Liver (tissue), 9 donors: Measurements from ENCODE around the gene VIPR2. TPM values are rescaled to one million over a fixed set of nuclear protein-coding genes. Genes with fewer than 3 reads are reported as not detected.

Experiments used
- DNase-seq: peaks from one replicate; pipeline ENCODE4 v3.0.0-alpha.2; 2017; ENCODE audit warnings: low spot score
- H3K27ac ChIP-seq, 2 donors: one replicate each; pipeline ENCODE4 v1.7.0; 2013; ENCODE audit warnings: inconsistent platforms in 2 of 2, low read length in 2 of 2, control low read depth in 1 of 2, low read depth in 1 of 2, mild to moderate bottlenecking in 1 of 2
- H3K27me3 ChIP-seq, 4 donors: one replicate each; pipeline versions ENCODE4 v1.6.1 to v1.7.0; 2013; ENCODE audit warnings: low read length in 3 of 4, inconsistent platforms in 1 of 4, mild to moderate bottlenecking in 1 of 4, moderate library complexity in 1 of 4; ENCODE audit not compliant: control insufficient read depth in 4 of 4, insufficient read depth in 4 of 4
- H3K36me3 ChIP-seq, 4 donors: one replicate each; pipeline versions ENCODE4 v1.6.1 to v1.7.0; 2013; ENCODE audit warnings: low read length in 3 of 4, mild to moderate bottlenecking in 3 of 4, low read depth in 1 of 4, moderate library complexity in 1 of 4; ENCODE audit not compliant: control insufficient read depth in 4 of 4, insufficient read depth in 3 of 4
- H3K4me1 ChIP-seq, 4 donors: one replicate each; pipeline versions ENCODE4 v1.6.1 to v1.7.0; 2013; ENCODE audit warnings: low read length in 3 of 4, mild to moderate bottlenecking in 3 of 4, moderate library complexity in 1 of 4; ENCODE audit not compliant: control insufficient read depth in 4 of 4, insufficient read depth in 4 of 4
- H3K4me3 ChIP-seq, 3 donors: one replicate each; pipeline versions ENCODE4 v1.6.1 to v1.7.0; 2013; ENCODE audit warnings: low read length in 3 of 3, control low read depth in 1 of 3, low read depth in 1 of 3, mild to moderate bottlenecking in 1 of 3
- H3K9ac ChIP-seq, 2 donors: one replicate each; pipeline ENCODE4 v1.7.0; 2013; ENCODE audit warnings: low read length in 2 of 2, mild to moderate bottlenecking in 2 of 2, moderate library complexity in 2 of 2, control low read depth in 1 of 2, low read depth in 1 of 2
- H3K9me3 ChIP-seq, 4 donors: one replicate each; pipeline versions ENCODE4 v1.6.1 to v1.7.0; 2013; ENCODE audit warnings: low read length in 3 of 4; ENCODE audit not compliant: control insufficient read depth in 4 of 4
- ATF3 ChIP-seq: IDR thresholded peaks from 2 replicates; pipeline ENCODE4 v1.6.1; 2016; ENCODE audit warnings: antibody characterized with exemption
- CTCF ChIP-seq: fragments of 150-350 bp; IDR thresholded peaks from 2 replicates; pipeline ENCODE4 v1.5.1; 2017; ENCODE audit warnings: improper control_type of control experiment, low read depth, low read length; ENCODE audit not compliant: missing input control
- EGR1 ChIP-seq, 2 donors: IDR thresholded peaks; 2 replicates each; pipeline ENCODE4 v1.6.1; 2016 to 2018; ENCODE audit warnings: antibody characterized with exemption in 2 of 2, low read depth in 2 of 2
- FOXA1 ChIP-seq: IDR thresholded peaks from 2 replicates; pipeline ENCODE4 v1.6.1; 2016; ENCODE audit warnings: antibody characterized with exemption
- FOXA2 ChIP-seq: IDR thresholded peaks from 2 replicates; pipeline ENCODE4 v1.6.1; 2016; ENCODE audit warnings: antibody characterized with exemption
- GABPA ChIP-seq, 2 donors: IDR thresholded peaks in 1 of 2; conservative IDR thresholded peaks in 1 of 2; 2 replicates each; pipeline ENCODE4 v1.6.1; 2016; ENCODE audit warnings: antibody characterized with exemption in 2 of 2, mild to moderate bottlenecking in 1 of 2, moderate library complexity in 1 of 2
- HNF4G ChIP-seq: IDR thresholded peaks from 2 replicates; pipeline ENCODE4 v1.6.1; 2016; ENCODE audit warnings: antibody characterized with exemption
- MAX ChIP-seq: IDR thresholded peaks from 2 replicates; pipeline ENCODE4 v1.6.1; 2016; ENCODE audit warnings: antibody characterized with exemption
- NR2F2 ChIP-seq: IDR thresholded peaks from 2 replicates; pipeline ENCODE4 v1.6.1; 2016; ENCODE audit warnings: antibody characterized with exemption
- RAD21 ChIP-seq, 2 donors: IDR thresholded peaks; 2 replicates each; pipeline ENCODE4 v1.6.1; 2016; ENCODE audit warnings: antibody characterized with exemption in 2 of 2, mild to moderate bottlenecking in 2 of 2
- RXRA ChIP-seq, 2 donors: IDR thresholded peaks; 2 replicates each; pipeline ENCODE4 v1.6.1; 2017 to 2018; ENCODE audit warnings: antibody characterized with exemption in 2 of 2, mild to moderate bottlenecking in 1 of 2
- SP1 ChIP-seq: IDR thresholded peaks from 2 replicates; pipeline ENCODE4 v1.6.1; 2018; ENCODE audit warnings: antibody characterized with exemption, mild to moderate bottlenecking
- TAF1 ChIP-seq: conservative IDR thresholded peaks from 2 replicates; pipeline ENCODE4 v1.6.1; 2016; ENCODE audit warnings: antibody characterized with exemption, mild to moderate bottlenecking
- YY1 ChIP-seq: IDR thresholded peaks from 2 replicates; pipeline ENCODE4 v1.6.1; 2016; ENCODE audit warnings: antibody characterized with exemption, mild to moderate bottlenecking
- ZBTB33 ChIP-seq: IDR thresholded peaks from 2 replicates; pipeline ENCODE4 v1.6.1; 2016; ENCODE audit warnings: antibody characterized with exemption
- WGBS: extraction: QIAGEN DNeasy Blood & Tissue Kit; methylation state at CpG from one replicate; pipeline ENCODE4 v1.1.7; 2013; 5-methylcytosine and 5-hydroxymethylcytosine counted together
- polyA plus RNA-seq, 2 donors: library from polyadenylated mRNA; stranded (reverse) in 1 of 2; unstranded in 1 of 2; fragments of 200-250 nt in 1 of 2; fragments of >200 nt in 1 of 2; fragmentation: Nextera tagmentation in 1 of 2; extraction: Ambion mirVana in 1 of 2; gene quantifications; one replicate each; pipeline versions ENCODE4 v1.2.1 to v1.2.3, GENCODE V29; 2013 to 2015
- total RNA-seq, 2 donors: library from RNA; depleted of rRNA; stranded (reverse); fragments of >200 nt; gene quantifications; one replicate each; pipeline ENCODE4 v1.2.3, GENCODE V29; 2014
- donor health status: healthy.
- donor health status: healthy.
- donor health status: healthy.
- donor health status: healthy.
- donor health status: healthy.

VIPR2 gene
- total and polyA plus RNA-seq, 4 donors: 0.05 to 0.17 (median 0.10) TPM; not detected in 1

GRCh38 chr7:159127691-159128642 is 16.7 kb downstream of the VIPR2 start (continued):
- TF ChIP-seq FOXA2 (no peak), ZBTB33 (no peak), RAD21 (IDR thresholded peaks at IDR 0.05) (no peak)

- no peak for TF ChIP-seq GABPA (IDR thresholded peaks at IDR 0.05 in 1 of 2, conservative IDR thresholded peaks at IDR 0.05 in 1 of 2)
- no peak for TF ChIP-seq RXRA (IDR thresholded peaks at IDR 0.05)
- TF ChIP-seq HNF4G: no peak
- TF ChIP-seq YY1: no peak
- TF ChIP-seq MAX: no peak
- no peak for TF ChIP-seq FOXA2
- no peak for TF ChIP-seq SP1
- TF ChIP-seq EGR1 (IDR thresholded peaks at IDR 0.05; ENCODE audit: low read depth in 2 of 2): no peak
- TF ChIP-seq NR2F2: no peak
- no peak for TF ChIP-seq ATF3
- TF ChIP-seq FOXA1: no peak
- no peak for TF ChIP-seq TAF1
- no peak for TF ChIP-seq CTCF
- no peak overlapping the region for H3K9ac ChIP-seq
- H3K27me3 ChIP-seq: peaks cover 0 to 3% (median 0%) of the 10 kb centered on the region in 4 donors
- no peak overlapping the region for H3K27ac ChIP-seq
- WGBS: 65% methylated on average over 21 of the region's 21 CpGs
- no peaks in the 10 kb centered on the region for H3K9me3 ChIP-seq
- DNase-seq: no peak
- H3K4me1 ChIP-seq: no peaks in the 10 kb centered on the region
- no peak overlapping the region for H3K4me3 ChIP-seq
- no peaks in the 10 kb centered on the region for H3K36me3 ChIP-seq
Measured at GRCh38 chr7:159126311-159127260, 18.1 kb downstream of the VIPR2 start.
